Kidney (tissue), 14 donors: ENCODE measurements around the gene BSCL2. TPM values are rescaled to one million over a fixed set of nuclear protein-coding genes. Genes with fewer than 3 reads are reported as not detected.

ENCODE experiments used
- DNase-seq, 5 donors: peaks; one replicate each; pipeline ENCODE4 v3.0.0-alpha.2; 2013 to 2020
- FAIRE-seq: peaks from 2 replicates; lab custom pipeline; 2012; peaks lifted over from hg19 to GRCh38; lab: Jason Lieb, UNC
- H3K27ac ChIP-seq, 2 donors: one replicate each; pipeline ENCODE4 v1.7.0; 2013; ENCODE audit warnings: low read depth in 2 of 2, low read length in 2 of 2, inconsistent platforms in 1 of 2
- H3K27me3 ChIP-seq: one replicate; pipeline ENCODE4 v1.7.1; 2013; ENCODE audit warnings: low read length, inconsistent platforms; ENCODE audit not compliant: control insufficient read depth, insufficient read depth
- H3K36me3 ChIP-seq, 3 donors: one replicate each; pipeline versions ENCODE4 v1.7.0 to v1.7.1; 2013; ENCODE audit warnings: low read length in 3 of 3, control low read depth in 1 of 3, inconsistent platforms in 1 of 3; ENCODE audit not compliant: insufficient read depth in 3 of 3, control insufficient read depth in 2 of 3
- H3K4me1 ChIP-seq, 3 donors: one replicate each; pipeline versions ENCODE4 v1.7.0 to v1.7.1; 2013; ENCODE audit warnings: low read length in 3 of 3, inconsistent platforms in 1 of 3, low read depth in 1 of 3; ENCODE audit not compliant: control insufficient read depth in 2 of 3, insufficient read depth in 2 of 3
- H3K4me3 ChIP-seq, 3 donors: one replicate each; pipeline versions ENCODE4 v1.7.0 to v1.8.1; 2013; ENCODE audit warnings: low read length in 3 of 3, control low read depth in 1 of 3, inconsistent platforms in 1 of 3
- H3K9ac ChIP-seq, 3 donors: one replicate each; pipeline versions ENCODE4 v1.7.0 to v1.7.1; 2013; ENCODE audit warnings: low read length in 3 of 3, control low read depth in 1 of 3, inconsistent platforms in 1 of 3
- H3K9me3 ChIP-seq, 3 donors: one replicate each; pipeline versions ENCODE4 v1.7.0 to v1.7.1; 2013; ENCODE audit warnings: low read length in 3 of 3, control low read depth in 1 of 3, inconsistent platforms in 1 of 3; ENCODE audit not compliant: control insufficient read depth in 2 of 3, insufficient read depth in 1 of 3
- CTCF ChIP-seq: IDR thresholded peaks from 3 replicates; pipeline ENCODE4 v1.5.1; 2012; ENCODE audit warnings: mild to moderate bottlenecking, moderate library complexity, borderline replicate concordance; ENCODE audit not compliant: insufficient read depth; ENCODE audit errors: extremely low read depth
- intact Hi-C: fragments of 100-400 bp; cut with DNase I; formaldehyde crosslinking; loops from one replicate; pipeline ENCODE4 v1.11.1; 2022
- polyA plus RNA-seq: library from polyadenylated mRNA; stranded (reverse); fragments of 350-450 nt; fragmentation: Illumina TruSeq; extraction: RNeasy Lipid Tissue Mini Kit (QIAGEN cat#74804); gene quantifications from one replicate; pipeline ENCODE4 v1.2.3, GENCODE V29; 2014; ENCODE audit warnings: low read depth, low replicate concordance; ENCODE audit not compliant: insufficient read depth
- total RNA-seq: library from RNA; stranded (reverse); fragmentation: NEBNext Ultra II Directional; extraction: Animal tissue kit (Norgen Biotek cat#: 25700); gene quantifications from one replicate; pipeline ENCODE4 v1.2.1, GENCODE V29; 2021
- donor health status: control.
- donor health status: control.
- donor health status: control.
- donor health status: control.
- donor health status: control.
- donor health status: DM: yes; HTN: yes; CAD: no.
- donor health status: Normal renal cell carcinoma (clear cell type).

BSCL2 gene
- total and polyA plus RNA-seq, 2 donors from 2014 or later = 93.2 to 249 TPM

GRCh38 chr11:62649486-62649885, 57.7 kb downstream of the BSCL2 start:
- intact Hi-C loops = no loop called here

GRCh38 chr11:62648967-62649364, 58.3 kb downstream of the BSCL2 start:
- intact Hi-C loops = no loop called here
- TF ChIP-seq CTCF = no peak
- H3K9me3 ChIP-seq = no peaks in the 10 kb centered on the region
- H3K36me3 ChIP-seq = peaks cover 0 to 24% (median 5%) of the 10 kb centered on the region in 3 donors
- no peak for FAIRE-seq
- peaks cover 0 to 20% (median 7%) of the 10 kb centered on the region in 3 donors for H3K4me1 ChIP-seq
- DNase-seq = no peak
- H3K27ac ChIP-seq = no peak overlapping the region
- no peaks in the 10 kb centered on the region for H3K27me3 ChIP-seq
- H3K4me3 ChIP-seq = no peak overlapping the region
- H3K9ac ChIP-seq = no peak overlapping the region

More at GRCh38 chr11:62649486-62649885, 57.7 kb downstream of the BSCL2 start:
- no peaks in the 10 kb centered on the region for H3K9me3 ChIP-seq
- no peak overlapping the region for H3K4me3 ChIP-seq
- H3K9ac ChIP-seq = no peak overlapping the region
- peaks cover 0 to 20% (median 7%) of the 10 kb centered on the region in 3 donors for H3K4me1 ChIP-seq
- H3K36me3 ChIP-seq = peaks cover 0 to 19% (median 5%) of the 10 kb centered on the region in 3 donors
- DNase-seq (no peak), FAIRE-seq (no peak)
- H3K27ac ChIP-seq = no peak overlapping the region
- H3K27me3 ChIP-seq = no peaks in the 10 kb centered on the region
- no peak for TF ChIP-seq CTCF

GRCh38 chr11:62648185-62648966, 58.8 kb downstream of the BSCL2 start:
- H3K4me3 ChIP-seq = no peak overlapping the region
- no peak overlapping the region for H3K27ac ChIP-seq
- intact Hi-C loops = no loop called here
- FAIRE-seq (no peak), DNase-seq (no peak)
- no peaks in the 10 kb centered on the region for H3K27me3 ChIP-seq
- no peak for TF ChIP-seq CTCF
- H3K36me3 ChIP-seq = peaks cover 0 to 26% (median 5%) of the 10 kb centered on the region in 3 donors
- H3K4me1 ChIP-seq = peaks cover 0 to 20% (median 7%) of the 10 kb centered on the region in 3 donors
- H3K9ac ChIP-seq = no peak overlapping the region
- H3K9me3 ChIP-seq = no peaks in the 10 kb centered on the region
